Stomach (tissue), 9 donors: ENCODE results near the gene IL16. TPM values are rescaled to one million over a fixed set of nuclear protein-coding genes. Genes with fewer than 3 reads are reported as not detected.

Experiments
- DNase-seq, 2 donors: peaks; one replicate each; pipeline versions ENCODE4 v3.0.0 to v3.0.0-alpha.2; 2013 to 2019
- H3K27ac ChIP-seq, 5 donors: fragments of 200-600 bp in 4 of 5; sonication (generic) in 4 of 5; one replicate each; pipeline ENCODE4 v1.5.1; 2013 to 2019; ENCODE audit warnings: mild to moderate bottlenecking in 1 of 5, moderate library complexity in 1 of 5
- H3K27me3 ChIP-seq, 3 donors: fragments of 200-600 bp; sonication (generic); one replicate each; pipeline ENCODE4 v1.5.1; 2017 to 2019; ENCODE audit warnings: mixed run types in 1 of 3
- H3K36me3 ChIP-seq, 4 donors: fragments of 200-600 bp; sonication (generic); 1 replicate in 3 of 4; 2 replicates in 1 of 4; pipeline ENCODE4 v1.5.1; 2016 to 2019
- H3K4me1 ChIP-seq, 4 donors: fragments of 200-600 bp; sonication (generic); one replicate each; pipeline ENCODE4 v1.5.1; 2016 to 2019
- H3K4me3 ChIP-seq, 4 donors: fragments of 200-600 bp; sonication (generic) in 3 of 4; one replicate each; pipeline ENCODE4 v1.5.1; 2016 to 2019; ENCODE audit warnings: mild to moderate bottlenecking in 1 of 4
- H3K9me3 ChIP-seq, 4 donors: fragments of 200-600 bp; sonication (generic); one replicate each; pipeline ENCODE4 v1.5.1; 2016 to 2019
- EP300 ChIP-seq: sonication (generic); formaldehyde crosslinking; IDR thresholded peaks from one replicate; pipeline ENCODE4 v1.6.1; 2017; ENCODE audit warnings: antibody characterized with exemption
- POLR2A ChIP-seq, 4 donors: fragments of 450-650 bp; IDR thresholded peaks; one replicate each; pipeline ENCODE4 v1.6.1; 2016; ENCODE audit warnings: antibody characterized with exemption in 4 of 4, control low read depth in 2 of 4, mild to moderate bottlenecking in 1 of 4, moderate library complexity in 1 of 4
- POLR2AphosphoS5 ChIP-seq, 3 donors: sonication (generic); formaldehyde crosslinking; IDR thresholded peaks; one replicate each; pipeline ENCODE4 v1.6.1; 2016; ENCODE audit warnings: antibody characterized with exemption in 3 of 3
- WGBS, 5 donors: extraction: QIAGEN DNeasy Blood & Tissue Kit in 3 of 5; methylation state at CpG; one replicate each; pipeline versions ENCODE4 v1.1.5 to v1.1.7; 2013 to 2018; 5-methylcytosine and 5-hydroxymethylcytosine counted together
- intact Hi-C: fragments of 100-400 bp; cut with DNase I; formaldehyde crosslinking; loops from one replicate; pipeline ENCODE4 v1.15.1; 2023; ENCODE audit warnings: low total_unique reads
- polyA plus RNA-seq, 3 donors: library from polyadenylated mRNA; stranded (reverse); fragments of 200-250 nt; gene quantifications; one replicate each; pipeline ENCODE4 v1.2.3, GENCODE V29; 2013
- total RNA-seq, 5 donors: library from RNA; depleted of rRNA; stranded (reverse); fragments of >200 nt; gene quantifications; one replicate each; pipeline versions ENCODE4 v1.1.0 to v1.2.3, GENCODE V29; 2014 to 2016
- TF ChIP-seq, protein P1 (sequence below), 7 experiments: fragments of 450-650 bp in 4 of 7; fragments of 200-600 bp in 3 of 7; sonication (generic) in 3 of 7; IDR thresholded peaks; one replicate each; pipeline ENCODE4 v1.5.1; 2016 to 2019; ENCODE audit warnings: antibody characterized with exemption in 7 of 7, control low read depth in 2 of 7, mild to moderate bottlenecking in 1 of 7
- donor health status: healthy with polysubstance abuse.
- donor health status: Bipolar disorder and iron deficiency.
- donor health status: healthy.

Gene IL16
- total and polyA plus RNA-seq, 8 donors = 4.9 to 21.0 (median 8.7) TPM

DNA sequence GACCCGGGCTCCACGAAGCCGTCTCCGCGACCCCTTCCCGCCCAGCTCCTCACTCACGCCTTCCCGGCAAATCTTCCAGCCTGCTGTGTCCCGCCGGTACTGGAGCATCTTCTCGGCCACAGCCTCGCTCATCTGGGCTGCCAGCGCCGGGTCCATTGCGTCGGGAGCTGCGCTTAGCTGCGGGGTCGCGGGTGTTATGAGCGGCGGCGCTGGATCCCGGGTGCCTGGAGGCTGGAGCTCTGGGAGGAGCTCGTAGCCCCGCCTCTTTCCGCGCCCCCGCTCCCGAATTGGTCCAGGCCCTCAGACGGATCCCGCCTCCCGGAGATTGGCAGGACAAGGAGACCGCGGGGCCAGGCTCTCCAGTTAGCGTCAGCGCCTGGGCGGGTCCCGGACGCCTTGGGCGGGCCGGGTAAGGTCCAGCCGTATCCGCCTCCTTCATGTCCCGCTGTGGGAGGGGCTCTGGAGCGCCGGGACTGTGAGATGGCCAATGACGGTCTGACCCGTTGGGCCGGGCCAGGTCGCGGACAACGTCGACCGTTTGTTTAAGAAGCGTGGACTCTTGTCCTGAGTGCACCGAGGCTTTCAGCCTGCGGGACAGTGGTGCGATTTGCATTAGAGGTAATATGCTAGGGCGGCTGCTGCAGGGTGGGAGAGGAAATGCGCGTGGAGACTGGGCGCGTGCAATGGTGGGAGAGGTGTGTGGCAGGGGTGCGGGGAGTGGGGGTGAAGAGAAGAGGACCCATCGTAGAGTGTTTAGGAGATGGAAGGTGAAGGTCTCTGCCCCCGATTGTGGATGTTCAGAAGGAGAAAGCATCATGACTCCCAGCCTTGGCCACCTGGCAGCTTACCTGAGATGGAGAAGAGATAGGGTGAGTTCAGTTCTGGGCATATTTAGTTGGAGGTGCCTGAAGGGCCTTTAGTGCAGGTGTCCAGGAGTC, 127.5 kb downstream of the IL16 start, which contains the start of gene STARD5:
Gene STARD5, minus strand, starts transcription at position 198 of the 938 bp plus-strand sequence. Its CDS starts 42 bp downstream, at position 156.
- H3K4me3 ChIP-seq = peak within 1 kb of the TSS; percentile 57 to 87 (median 73)
- H3K4me1 ChIP-seq = peaks cover 8 to 28% (median 22%) of the 10 kb centered on the region in 4 donors
- no peaks in the 10 kb centered on the region for H3K27me3 ChIP-seq
- peak; percentile 99 for DNase-seq
- H3K9me3 ChIP-seq = no peaks in the 10 kb centered on the region
- H3K36me3 ChIP-seq = peaks cover 0 to 21% (median 18%) of the 10 kb centered on the region in 4 donors
- intact Hi-C loops = no loop called here
- no peak for TF ChIP-seq EP300
- peak in 2 of 3 donors; percentile 78 to 87 for TF ChIP-seq POLR2AphosphoS5 (IDR thresholded peaks at IDR 0.05)
- TF ChIP-seq POLR2A (IDR thresholded peaks at IDR 0.05) = peak in 1 of 4 donors; percentile 37
- TF ChIP-seq, protein P1, sequence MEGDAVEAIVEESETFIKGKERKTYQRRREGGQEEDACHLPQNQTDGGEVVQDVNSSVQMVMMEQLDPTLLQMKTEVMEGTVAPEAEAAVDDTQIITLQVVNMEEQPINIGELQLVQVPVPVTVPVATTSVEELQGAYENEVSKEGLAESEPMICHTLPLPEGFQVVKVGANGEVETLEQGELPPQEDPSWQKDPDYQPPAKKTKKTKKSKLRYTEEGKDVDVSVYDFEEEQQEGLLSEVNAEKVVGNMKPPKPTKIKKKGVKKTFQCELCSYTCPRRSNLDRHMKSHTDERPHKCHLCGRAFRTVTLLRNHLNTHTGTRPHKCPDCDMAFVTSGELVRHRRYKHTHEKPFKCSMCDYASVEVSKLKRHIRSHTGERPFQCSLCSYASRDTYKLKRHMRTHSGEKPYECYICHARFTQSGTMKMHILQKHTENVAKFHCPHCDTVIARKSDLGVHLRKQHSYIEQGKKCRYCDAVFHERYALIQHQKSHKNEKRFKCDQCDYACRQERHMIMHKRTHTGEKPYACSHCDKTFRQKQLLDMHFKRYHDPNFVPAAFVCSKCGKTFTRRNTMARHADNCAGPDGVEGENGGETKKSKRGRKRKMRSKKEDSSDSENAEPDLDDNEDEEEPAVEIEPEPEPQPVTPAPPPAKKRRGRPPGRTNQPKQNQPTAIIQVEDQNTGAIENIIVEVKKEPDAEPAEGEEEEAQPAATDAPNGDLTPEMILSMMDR (IDR thresholded peaks at IDR 0.05) = no peak
- peak within 1 kb of the TSS; percentile 76 to 86 (median 80) for H3K27ac ChIP-seq
- 0 to 1% (median 1%) methylated on average over 38 to 67 of the region's 67 CpGs for WGBS, 5 donors

DNA sequence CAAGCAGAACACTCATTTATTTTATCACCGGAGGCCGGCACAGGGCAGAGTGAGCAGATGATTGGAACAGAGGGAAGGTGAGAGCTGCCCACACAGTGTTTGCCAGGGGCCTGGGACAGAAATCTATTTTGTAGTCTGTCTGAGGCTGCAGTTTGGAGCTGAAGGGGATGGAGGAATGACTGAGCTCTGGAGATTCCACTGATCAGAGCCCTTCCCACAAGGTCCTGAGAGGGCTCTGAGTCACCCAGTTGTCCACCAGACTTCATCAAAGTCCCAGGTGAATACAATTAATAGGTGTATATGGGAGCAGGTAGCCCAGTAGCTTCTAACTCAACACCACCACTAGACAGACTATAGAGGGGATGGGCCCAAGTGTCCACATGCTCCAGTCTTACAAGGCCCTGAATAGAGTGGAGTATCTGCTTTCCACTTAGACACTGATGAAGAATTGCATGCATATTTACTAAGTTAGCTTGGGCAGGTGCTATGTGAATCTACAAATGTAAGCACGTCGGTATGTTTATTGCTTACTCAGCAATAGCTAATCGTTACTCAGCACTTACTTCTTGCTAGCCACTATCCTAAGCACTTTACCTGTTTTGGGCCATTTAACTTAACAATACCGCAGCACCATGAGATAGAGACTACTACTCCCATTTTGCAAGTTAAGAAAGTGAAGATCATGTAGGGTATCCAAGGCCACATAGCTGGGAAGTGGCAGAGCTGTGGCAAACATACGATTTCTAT, 130.0 kb downstream of the IL16 start:
- TF ChIP-seq EP300 = no peak
- TF ChIP-seq POLR2A (IDR thresholded peaks at IDR 0.05) = no peak
- no peak for TF ChIP-seq POLR2AphosphoS5 (IDR thresholded peaks at IDR 0.05)
- TF ChIP-seq, protein P1 (IDR thresholded peaks at IDR 0.05) = no peak
- H3K36me3 ChIP-seq = no peaks in the 10 kb centered on the region
- no peak overlapping the region for H3K4me3 ChIP-seq
- H3K9me3 ChIP-seq = no peaks in the 10 kb centered on the region
- 81 to 87% (median 87%) methylated on average over 7 of the region's 7 CpGs for WGBS, 5 donors
- intact Hi-C loops = no loop called here
- H3K27me3 ChIP-seq = no peaks in the 10 kb centered on the region
- H3K4me1 ChIP-seq = peaks cover 8 to 28% (median 22%) of the 10 kb centered on the region in 4 donors
- DNase-seq = no peak
- H3K27ac ChIP-seq = no peak overlapping the region

DNA sequence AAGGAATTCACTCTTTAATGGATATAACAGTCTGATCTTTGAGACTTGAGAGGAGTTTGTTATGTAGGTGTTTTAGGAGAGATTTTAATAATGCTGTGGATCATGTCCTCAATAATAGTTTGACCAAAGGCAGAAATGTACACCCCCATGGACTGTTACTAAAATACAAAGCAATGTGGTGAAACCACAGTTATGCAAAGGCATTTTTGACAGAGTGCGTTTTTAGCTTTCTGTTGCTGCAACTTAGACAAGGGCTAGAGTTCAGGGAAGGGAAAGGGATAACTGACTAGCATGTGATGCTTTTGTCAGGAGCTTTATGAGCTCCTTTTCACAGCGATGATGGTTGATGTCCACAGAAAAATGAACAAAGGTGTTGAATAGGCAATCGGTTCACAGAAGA, 130.8 kb downstream of the IL16 start:
- DNase-seq = no peak
- H3K36me3 ChIP-seq = no peaks in the 10 kb centered on the region
- no peaks in the 10 kb centered on the region for H3K9me3 ChIP-seq
- 72 to 86% (median 81%) methylated on average over 3 of the region's 3 CpGs for WGBS, 5 donors
- H3K4me1 ChIP-seq = peaks cover 8 to 23% (median 19%) of the 10 kb centered on the region in 4 donors
- intact Hi-C loops = no loop called here
- no peak overlapping the region for H3K4me3 ChIP-seq
- no peak for TF ChIP-seq POLR2AphosphoS5 (IDR thresholded peaks at IDR 0.05)
- TF ChIP-seq, protein P1 (IDR thresholded peaks at IDR 0.05) = no peak
- TF ChIP-seq EP300 = no peak
- no peak for TF ChIP-seq POLR2A (IDR thresholded peaks at IDR 0.05)
- no peak overlapping the region for H3K27ac ChIP-seq
- H3K27me3 ChIP-seq = no peaks in the 10 kb centered on the region

DNA sequence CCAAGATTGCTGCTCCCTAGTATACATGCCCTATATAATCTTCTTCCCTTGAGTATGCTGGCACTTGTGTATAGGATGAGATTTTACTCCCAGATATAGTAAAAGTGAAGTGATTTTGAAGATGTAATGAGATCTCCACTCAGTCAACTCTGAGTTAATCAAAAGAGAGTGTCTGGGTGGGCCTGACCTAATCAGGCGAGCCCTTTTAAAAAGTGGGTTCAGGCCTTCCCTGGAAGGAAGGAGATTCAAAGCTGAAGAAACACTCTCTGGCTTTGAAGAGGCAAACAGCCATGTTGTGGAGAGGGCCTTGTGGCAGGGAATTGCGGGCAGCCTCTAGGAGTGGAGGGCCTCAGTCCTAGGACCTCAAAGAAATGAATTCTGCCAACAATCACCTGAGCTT, 132.8 kb downstream of the IL16 start:
- Histone ChIP-seq H3K9me3 (no peaks in the 10 kb centered on the region), H3K27ac (no peak overlapping the region), H3K4me3 (no peak overlapping the region), H3K4me1 (peaks cover 7 to 10% (median 7%) of the 10 kb centered on the region in 4 donors), H3K36me3 (no peaks in the 10 kb centered on the region), H3K27me3 (no peaks in the 10 kb centered on the region)
- TF ChIP-seq POLR2AphosphoS5 (IDR thresholded peaks at IDR 0.05) = no peak
- no peak for TF ChIP-seq EP300
- TF ChIP-seq, protein P1 (IDR thresholded peaks at IDR 0.05) = no peak
- TF ChIP-seq POLR2A (IDR thresholded peaks at IDR 0.05) = no peak
- DNase-seq = no peak
- 95 to 100% (median 98%) methylated on average over 2 of the region's 2 CpGs for WGBS, 5 donors
- intact Hi-C loops = no loop called here
